Lower lobe of right lung (tissue), 2 donors: ENCODE measurements around the gene DTNBP1. TPM values are rescaled to one million over a fixed set of nuclear protein-coding genes. Genes with fewer than 3 reads are reported as not detected.

ENCODE experiments used
- ATAC-seq, 2 donors: fragments of 200-7000 bp; cut with Tn5 transposase; one replicate each; pipeline ENCODE4 v1.9.1; 2020 to 2022; ENCODE audit warnings: mild to moderate bottlenecking in 2 of 2, moderate library complexity in 2 of 2
- DNase-seq: peaks from one replicate; pipeline ENCODE4 v3.0.0-alpha.2; 2020
- H3K27ac ChIP-seq: fragments of 200-600 bp; one replicate; pipeline ENCODE4 v1.8.0; 2022
- H3K27me3 ChIP-seq: fragments of 200-600 bp; one replicate; pipeline ENCODE4 v1.8.0; 2022; ENCODE audit warnings: low read depth
- H3K36me3 ChIP-seq: fragments of 200-600 bp; one replicate; pipeline ENCODE4 v1.8.0; 2022; ENCODE audit warnings: mild to moderate bottlenecking
- H3K4me1 ChIP-seq: fragments of 200-600 bp; one replicate; pipeline ENCODE4 v1.8.0; 2022
- H3K4me3 ChIP-seq: fragments of 200-600 bp; one replicate; pipeline ENCODE4 v1.8.0; 2022; ENCODE audit warnings: mild to moderate bottlenecking
- H3K9me3 ChIP-seq: fragments of 200-600 bp; one replicate; pipeline ENCODE4 v1.8.0; 2022
- CTCF ChIP-seq: fragments of 200-600 bp; IDR thresholded peaks from one replicate; pipeline ENCODE4 v1.8.0; 2022; ENCODE audit warnings: antibody characterized with exemption, mild to moderate bottlenecking
- intact Hi-C: fragments of 100-400 bp; cut with DNase I; formaldehyde crosslinking; loops from one replicate; pipeline ENCODE4 v1.11.0; 2022
- long read RNA-seq: library from polyadenylated mRNA; unstranded; transcript quantifications from one replicate; pipeline ENCODE4 v2.0.0, GENCODE V29; 2021
- total RNA-seq: library from RNA; stranded (reverse); fragmentation: NEBNext Ultra II Directional; extraction: Animal tissue kit (Norgen Biotek cat#: 25700); gene quantifications from one replicate; pipeline ENCODE4 v1.2.1, GENCODE V29; 2021
- donor health status: DM: no; HTN: yes; CAD: no; lungs with severe emphysema.

Gene DTNBP1
- total RNA-seq = 25.9 TPM
- long read RNA-seq, transcript DTNBP1-202 (10 exons, 1,403 nt) = major isoform, 63 of 99 reads
- long read RNA-seq, partial matches to known transcripts = 7 of 99 reads
- long read RNA-seq, other reads (novel, unspliced or antisense) = 21 of 99 reads

GRCh38 chr6:15662326-15663129 is at the start of gene DTNBP1:
TSS of gene DTNBP1 (minus strand) at chr6:15663028. CDS start at chr6:15662869, 159 bp downstream.
- DNase-seq (peak; percentile 88), ATAC-seq (peak; percentile 97 to 98)
- intact Hi-C loops = no loop called here
- no peak for TF ChIP-seq CTCF
- Histone ChIP-seq H3K27ac (peak within 1 kb of the TSS; percentile 83), H3K27me3 (no peaks in the 10 kb centered on the region), H3K36me3 (peaks cover 14% of the 10 kb centered on the region), H3K9me3 (no peaks in the 10 kb centered on the region), H3K4me1 (peaks cover 22% of the 10 kb centered on the region), H3K4me3 (peak within 1 kb of the TSS; percentile 93)

- no peak for TF ChIP-seq CTCF
- H3K27ac ChIP-seq = no peak overlapping the region
- H3K4me3 ChIP-seq = no peak overlapping the region
- intact Hi-C loops = no loop called here
- DNase-seq (no peak), ATAC-seq (no peak)
- no peaks in the 10 kb centered on the region for H3K4me1 ChIP-seq
- no peaks in the 10 kb centered on the region for H3K27me3 ChIP-seq
- no peaks in the 10 kb centered on the region for H3K9me3 ChIP-seq
- no peaks in the 10 kb centered on the region for H3K36me3 ChIP-seq
Observed at GRCh38 chr6:15709651-15710269, 46.9 kb upstream of the DTNBP1 start.

- intact Hi-C loops = no loop called here
- Histone ChIP-seq H3K4me3 (no peak overlapping the region), H3K27ac (no peak overlapping the region), H3K4me1 (no peaks in the 10 kb centered on the region), H3K36me3 (no peaks in the 10 kb centered on the region), H3K27me3 (no peaks in the 10 kb centered on the region), H3K9me3 (no peaks in the 10 kb centered on the region)
- no peak for ATAC-seq
- DNase-seq = no peak
- TF ChIP-seq CTCF = no peak
Observed at GRCh38 chr6:15708231-15708630, 45.4 kb upstream of the DTNBP1 start.

GRCh38 chr6:15705981-15706380 is 43.2 kb upstream of the DTNBP1 start:
- Histone ChIP-seq H3K27ac (no peak overlapping the region), H3K9me3 (no peaks in the 10 kb centered on the region), H3K36me3 (no peaks in the 10 kb centered on the region), H3K4me3 (no peak overlapping the region), H3K4me1 (no peaks in the 10 kb centered on the region), H3K27me3 (no peaks in the 10 kb centered on the region)
- intact Hi-C loops = no loop called here
- DNase-seq = no peak
- TF ChIP-seq CTCF = no peak
- ATAC-seq = no peak

- Histone ChIP-seq H3K27ac (no peak overlapping the region), H3K27me3 (no peaks in the 10 kb centered on the region), H3K4me1 (no peaks in the 10 kb centered on the region), H3K36me3 (no peaks in the 10 kb centered on the region), H3K9me3 (no peaks in the 10 kb centered on the region), H3K4me3 (no peak overlapping the region)
- no peak for ATAC-seq
- intact Hi-C loops = no loop called here
- DNase-seq = no peak
- no peak for TF ChIP-seq CTCF
Observed at GRCh38 chr6:15698471-15698870, 35.6 kb upstream of the DTNBP1 start.
